PC-9 (cell line): Measurements from ENCODE around the gene CLN6.

Source experiments
- EZH2 ChIP-seq: fragments of 200-600 bp; sonication (generic); IDR thresholded peaks from 2 replicates; pipeline ENCODE4 v1.8.0; 2017; ENCODE audit warnings: antibody characterized with exemption, low read depth
- TF ChIP-seq, protein P1 (sequence below): fragments of 200-600 bp; sonication (generic); conservative IDR thresholded peaks from 2 replicates; pipeline ENCODE4 v1.6.1; 2017; ENCODE audit warnings: mixed run types, antibody characterized with exemption, mild to moderate bottlenecking, moderate library complexity

DNA sequence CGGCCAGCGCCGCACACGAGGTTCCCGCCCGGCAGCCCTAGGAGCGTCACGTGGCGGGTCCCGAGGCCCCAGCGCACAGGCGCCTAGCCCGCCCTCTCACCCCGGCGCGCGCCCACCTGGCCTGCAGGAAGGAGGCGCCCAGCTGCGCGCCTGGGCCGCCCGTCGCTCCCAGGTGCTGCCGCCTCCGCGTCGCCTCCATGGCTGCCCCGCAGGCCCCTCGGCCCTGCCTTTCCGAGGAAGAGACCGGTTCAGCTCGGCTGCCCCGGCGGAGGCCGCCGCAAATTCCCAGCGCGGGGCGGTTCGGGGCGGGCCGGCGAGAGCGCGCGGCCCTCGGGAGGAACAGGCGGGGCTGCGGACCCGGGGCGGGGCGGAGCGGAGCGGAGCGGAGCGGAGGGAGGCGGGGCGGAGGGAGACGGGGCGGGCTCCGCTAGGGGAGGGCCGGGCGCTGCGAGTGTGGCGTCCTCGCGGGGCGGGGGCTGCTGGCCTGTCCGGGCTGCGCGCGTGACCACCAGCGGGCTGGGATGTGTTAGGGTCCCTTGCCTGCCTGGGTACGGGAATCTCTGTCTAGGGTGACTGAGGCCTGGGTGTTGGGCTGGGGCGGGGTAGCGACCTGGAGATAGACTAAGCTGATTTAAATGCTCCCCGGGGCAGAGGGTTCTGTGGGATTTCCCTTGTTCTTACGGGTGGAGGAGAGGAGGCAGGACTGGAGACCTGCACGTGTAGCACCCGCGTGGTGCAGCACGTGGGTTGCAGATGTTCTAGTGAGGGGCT lies at the start of gene CLN6:
- TF ChIP-seq, protein P1, sequence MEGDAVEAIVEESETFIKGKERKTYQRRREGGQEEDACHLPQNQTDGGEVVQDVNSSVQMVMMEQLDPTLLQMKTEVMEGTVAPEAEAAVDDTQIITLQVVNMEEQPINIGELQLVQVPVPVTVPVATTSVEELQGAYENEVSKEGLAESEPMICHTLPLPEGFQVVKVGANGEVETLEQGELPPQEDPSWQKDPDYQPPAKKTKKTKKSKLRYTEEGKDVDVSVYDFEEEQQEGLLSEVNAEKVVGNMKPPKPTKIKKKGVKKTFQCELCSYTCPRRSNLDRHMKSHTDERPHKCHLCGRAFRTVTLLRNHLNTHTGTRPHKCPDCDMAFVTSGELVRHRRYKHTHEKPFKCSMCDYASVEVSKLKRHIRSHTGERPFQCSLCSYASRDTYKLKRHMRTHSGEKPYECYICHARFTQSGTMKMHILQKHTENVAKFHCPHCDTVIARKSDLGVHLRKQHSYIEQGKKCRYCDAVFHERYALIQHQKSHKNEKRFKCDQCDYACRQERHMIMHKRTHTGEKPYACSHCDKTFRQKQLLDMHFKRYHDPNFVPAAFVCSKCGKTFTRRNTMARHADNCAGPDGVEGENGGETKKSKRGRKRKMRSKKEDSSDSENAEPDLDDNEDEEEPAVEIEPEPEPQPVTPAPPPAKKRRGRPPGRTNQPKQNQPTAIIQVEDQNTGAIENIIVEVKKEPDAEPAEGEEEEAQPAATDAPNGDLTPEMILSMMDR = no peak
- no peak for TF ChIP-seq EZH2
